Breast epithelium (tissue), 3 donors: ENCODE measurements around the gene CDYL.

Experiments
- POLR2A ChIP-seq: fragments of 450-650 bp; IDR thresholded peaks from one replicate; pipeline ENCODE4 v1.6.1; 2016; ENCODE audit warnings: antibody characterized with exemption, mild to moderate bottlenecking, moderate library complexity
- POLR2AphosphoS5 ChIP-seq, 3 donors: sonication (generic); formaldehyde crosslinking; IDR thresholded peaks; one replicate each; pipeline ENCODE4 v1.6.1; 2017; ENCODE audit warnings: antibody characterized with exemption in 3 of 3
- TF ChIP-seq, protein P1 (sequence below), 3 donors: fragments of 450-650 bp; IDR thresholded peaks; one replicate each; pipeline ENCODE4 v1.5.1; 2016 to 2017; ENCODE audit warnings: antibody characterized with exemption in 3 of 3, mild to moderate bottlenecking in 3 of 3, moderate library complexity in 3 of 3

DNA sequence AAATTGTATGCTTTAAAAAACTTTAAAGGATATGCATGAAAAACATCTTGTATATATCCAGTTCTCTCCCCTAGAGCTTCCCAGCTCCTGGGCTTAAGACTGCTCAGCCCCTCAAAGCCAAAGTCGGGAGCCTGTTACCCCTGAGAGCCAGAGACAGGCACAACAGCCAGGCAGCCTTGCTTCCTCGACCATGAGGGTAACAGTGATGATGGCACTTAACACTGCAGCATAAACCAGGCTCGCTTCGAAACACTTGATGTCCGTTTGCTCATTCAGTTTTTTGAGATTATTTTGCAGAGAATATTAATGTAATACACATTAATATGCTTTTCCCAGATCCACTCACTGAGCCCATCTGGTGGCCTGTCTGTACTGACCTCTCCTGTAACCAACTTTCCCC, 180.4 kb downstream of the CDYL start:
- TF ChIP-seq, protein P1, sequence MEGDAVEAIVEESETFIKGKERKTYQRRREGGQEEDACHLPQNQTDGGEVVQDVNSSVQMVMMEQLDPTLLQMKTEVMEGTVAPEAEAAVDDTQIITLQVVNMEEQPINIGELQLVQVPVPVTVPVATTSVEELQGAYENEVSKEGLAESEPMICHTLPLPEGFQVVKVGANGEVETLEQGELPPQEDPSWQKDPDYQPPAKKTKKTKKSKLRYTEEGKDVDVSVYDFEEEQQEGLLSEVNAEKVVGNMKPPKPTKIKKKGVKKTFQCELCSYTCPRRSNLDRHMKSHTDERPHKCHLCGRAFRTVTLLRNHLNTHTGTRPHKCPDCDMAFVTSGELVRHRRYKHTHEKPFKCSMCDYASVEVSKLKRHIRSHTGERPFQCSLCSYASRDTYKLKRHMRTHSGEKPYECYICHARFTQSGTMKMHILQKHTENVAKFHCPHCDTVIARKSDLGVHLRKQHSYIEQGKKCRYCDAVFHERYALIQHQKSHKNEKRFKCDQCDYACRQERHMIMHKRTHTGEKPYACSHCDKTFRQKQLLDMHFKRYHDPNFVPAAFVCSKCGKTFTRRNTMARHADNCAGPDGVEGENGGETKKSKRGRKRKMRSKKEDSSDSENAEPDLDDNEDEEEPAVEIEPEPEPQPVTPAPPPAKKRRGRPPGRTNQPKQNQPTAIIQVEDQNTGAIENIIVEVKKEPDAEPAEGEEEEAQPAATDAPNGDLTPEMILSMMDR (IDR thresholded peaks at IDR 0.05) = no peak
- TF ChIP-seq POLR2A = no peak
- TF ChIP-seq POLR2AphosphoS5 (IDR thresholded peaks at IDR 0.05) = no peak
